K562 (cell line): ENCODE measurements around the gene NUFIP1. TPM values are rescaled to one million over a fixed set of nuclear protein-coding genes. Genes with fewer than 3 reads are reported as not detected.

ENCODE experiments used
- ARHGAP35 ChIP-seq: fragments of 450-650 bp; IDR thresholded peaks from 2 replicates; pipeline ENCODE4 v1.6.1; 2018; ENCODE audit not compliant: partially characterized antibody
- ESRRA ChIP-seq: fragments of 450-650 bp; IDR thresholded peaks from 2 replicates; pipeline ENCODE4 v1.6.1; 2014; ENCODE audit warnings: low read depth, mild to moderate bottlenecking, moderate library complexity, borderline replicate concordance
- GATAD2A ChIP-seq: fragments of 450-650 bp; IDR thresholded peaks from 2 replicates; pipeline ENCODE4 v1.6.1; 2017
- GTF2A2 ChIP-seq: IDR thresholded peaks from 2 replicates; pipeline ENCODE4 v1.6.1; 2016; ENCODE audit warnings: mild to moderate bottlenecking, missing genetic modification characterization, missing compliant biosample characterization
- HMGN3 ChIP-seq: IDR thresholded peaks from 2 replicates; pipeline ENCODE4 v1.6.1; 2011; ENCODE audit warnings: borderline replicate concordance, low read depth, mild to moderate bottlenecking, mixed read lengths, low read length; ENCODE audit not compliant: insufficient read length; ENCODE audit errors: extremely low read depth
- KDM2B ChIP-seq: fragments of 250-450 bp; sonication (Bioruptor Pico); IDR thresholded peaks from 2 replicates; pipeline ENCODE4 v1.8.0; 2021; ENCODE audit warnings: mild to moderate bottlenecking, moderate library complexity
- MEIS2 ChIP-seq: fragments of 450-650 bp; IDR thresholded peaks from 2 replicates; pipeline ENCODE4 v1.6.1; 2014; ENCODE audit warnings: mild to moderate bottlenecking; ENCODE audit not compliant: partially characterized antibody
- MYNN ChIP-seq, 2 experiments: sonication (generic); formaldehyde crosslinking in 1 of 2; IDR thresholded peaks; 2 replicates each; pipeline versions ENCODE4 v1.5.0 to v1.6.1; 2016 to 2020; ENCODE audit warnings: antibody characterized with exemption in 1 of 2, missing genetic modification reagents in 1 of 2
- OTX1 ChIP-seq: fragments of 450-650 bp; formaldehyde crosslinking; IDR thresholded peaks from 2 replicates; pipeline ENCODE4 v1.4.0; 2022; ENCODE audit warnings: mild to moderate bottlenecking
- POLR2AphosphoS5 ChIP-seq: IDR thresholded peaks from 2 replicates; pipeline ENCODE4 v1.6.1; 2011; ENCODE audit warnings: mild to moderate bottlenecking, low read depth, low read length, moderate library complexity; ENCODE audit not compliant: control insufficient read depth, insufficient read depth
- PTBP1 ChIP-seq: fragments of 200-400 bp; formaldehyde crosslinking; IDR thresholded peaks from 2 replicates; pipeline ENCODE4 v1.6.1; 2017; ENCODE audit warnings: low read depth, low read length
- RBM22 ChIP-seq: fragments of 200-400 bp; formaldehyde crosslinking; IDR thresholded peaks from 2 replicates; pipeline ENCODE4 v1.6.1; 2018; ENCODE audit warnings: low read length, low read depth; ENCODE audit not compliant: poor library complexity, severe bottlenecking
- YBX1 ChIP-seq: fragments of 450-650 bp; IDR thresholded peaks from 2 replicates; pipeline ENCODE4 v1.7.1; 2016; ENCODE audit warnings: mild to moderate bottlenecking
- ZBTB1 ChIP-seq: sonication (generic); formaldehyde crosslinking; IDR thresholded peaks from 2 replicates; pipeline ENCODE4 v1.8.1; 2023; ENCODE audit warnings: missing genetic modification reagents, low read depth, mild to moderate bottlenecking, borderline replicate concordance
- ZNF197 ChIP-seq: fragments of 200-800 bp; sonication (Bioruptor generic); IDR thresholded peaks from 2 replicates; pipeline ENCODE4 v1.6.1; 2016; ENCODE audit warnings: low read depth, missing genetic modification characterization, missing compliant biosample characterization
- ZNF24 ChIP-seq: fragments of 450-650 bp; IDR thresholded peaks from 2 replicates; pipeline ENCODE4 v1.6.1; 2016
- ZNF436 ChIP-seq: fragments of 250-450, 450-650 bp; sonication (Bioruptor Pico); formaldehyde crosslinking; IDR thresholded peaks from 2 replicates; pipeline ENCODE4 v1.7.0; 2020; ENCODE audit warnings: mild to moderate bottlenecking
- polyA plus RNA-seq, 8 experiments: library from polyadenylated mRNA; depleted of rRNA in 4 of 8; stranded (reverse) in 5 of 8; unstranded in 3 of 8; fragments of >200 nt; fragmentation: Nextera tagmentation in 2 of 8; fragmentation: Illumina TruSeq in 1 of 8; extraction: Ambion mirVana in 2 of 8; extraction: Trizol in 1 of 8; gene quantifications; 2 replicates each; pipeline versions ENCODE4 v1.2.1 to v1.2.3, GENCODE V29; 2011 to 2014; ENCODE audit warnings: inconsistent platforms in 1 of 8, missing spikeins in 1 of 8
- total RNA-seq, 7 experiments: library from RNA; depleted of rRNA in 6 of 7; stranded (reverse); fragments of >200 nt in 6 of 7; fragmentation: Illumina TruSeq in 2 of 7; extraction: Trizol in 2 of 7; gene quantifications; 2 replicates each; pipeline versions ENCODE4 v1.2.1 to v1.2.3, GENCODE V29; 2011 to 2021; ENCODE audit warnings: low replicate concordance in 1 of 7
- TF ChIP-seq, protein P1 (sequence below): fragments of 450-650 bp; IDR thresholded peaks from 2 replicates; pipeline ENCODE4 v1.6.1; 2016; ENCODE audit warnings: missing biosample characterization, missing genetic modification characterization
- TF ChIP-seq, protein P2 (sequence below): fragments of 450-650 bp; IDR thresholded peaks from 2 replicates; pipeline ENCODE4 v1.6.1; 2018; ENCODE audit not compliant: partially characterized antibody
- TF ChIP-seq, protein P3 (sequence below): fragments of 450-650 bp; IDR thresholded peaks from 2 replicates; pipeline ENCODE4 v1.6.1; 2016; ENCODE audit warnings: borderline replicate concordance

The NUFIP1 gene
- total and polyA plus RNA-seq, 9 of the 15 experiments (the other 6 are each of a cell fraction or from before 2014, with no cell fraction given), result 2.6 to 9.7 (median 4.1) TPM

DNA sequence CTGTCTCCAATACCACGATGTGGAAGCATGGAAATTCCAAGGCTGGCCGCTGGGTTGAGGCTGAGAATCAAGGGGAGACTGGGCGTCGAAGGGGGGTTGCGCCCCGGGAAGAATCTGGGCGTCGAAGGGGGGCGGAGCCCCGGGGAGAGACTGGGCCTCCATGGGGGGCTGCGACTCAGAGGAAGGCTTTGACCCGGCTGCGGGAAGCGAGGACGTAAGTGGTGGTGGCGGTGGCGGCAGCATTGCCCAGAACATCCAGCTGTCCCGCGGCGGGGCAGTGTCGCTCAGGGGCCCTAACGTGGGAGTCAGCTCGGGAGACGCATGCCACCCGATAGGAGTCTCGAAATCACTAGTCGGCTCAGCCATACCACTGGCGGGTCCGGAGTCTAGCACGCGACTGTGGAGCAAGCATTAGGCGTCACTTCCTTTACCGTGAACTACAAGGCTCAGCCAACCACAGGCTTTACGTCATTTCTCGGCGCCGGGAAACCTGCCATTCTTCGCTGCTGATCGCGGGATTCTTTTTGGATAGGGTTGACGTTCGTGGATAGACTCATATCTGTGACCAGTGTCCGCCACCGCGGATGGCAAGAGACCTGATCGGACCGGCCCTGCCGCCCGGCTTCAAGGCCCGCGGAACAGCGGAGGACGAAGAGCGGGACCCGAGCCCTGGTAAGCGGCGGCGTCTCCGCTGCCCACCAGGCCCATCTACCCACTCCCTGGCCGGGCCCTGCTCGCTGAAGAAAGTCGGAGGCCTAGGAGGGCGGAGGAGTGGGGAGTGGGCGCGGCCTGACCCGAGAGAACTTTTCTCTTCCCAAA, at the start of gene NUFIP1, which contains the start of gene GPALPP1 (continued):
- TF ChIP-seq ZBTB1 (CRISPR knock-in tag), result no peak; the same call in 1 of the 2 replicates
- TF ChIP-seq, protein P1, sequence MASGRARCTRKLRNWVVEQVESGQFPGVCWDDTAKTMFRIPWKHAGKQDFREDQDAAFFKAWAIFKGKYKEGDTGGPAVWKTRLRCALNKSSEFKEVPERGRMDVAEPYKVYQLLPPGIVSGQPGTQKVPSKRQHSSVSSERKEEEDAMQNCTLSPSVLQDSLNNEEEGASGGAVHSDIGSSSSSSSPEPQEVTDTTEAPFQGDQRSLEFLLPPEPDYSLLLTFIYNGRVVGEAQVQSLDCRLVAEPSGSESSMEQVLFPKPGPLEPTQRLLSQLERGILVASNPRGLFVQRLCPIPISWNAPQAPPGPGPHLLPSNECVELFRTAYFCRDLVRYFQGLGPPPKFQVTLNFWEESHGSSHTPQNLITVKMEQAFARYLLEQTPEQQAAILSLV (tag), result no peak
- no peak for TF ChIP-seq ZNF436
- TF ChIP-seq POLR2AphosphoS5, result peak; percentile 65
- peak; percentile 50; the same call in 1 of the 2 replicates for TF ChIP-seq ESRRA
- no peak for TF ChIP-seq OTX1
- TF ChIP-seq YBX1, result no peak
- TF ChIP-seq KDM2B (CRISPR knock-in tag), result no peak
- TF ChIP-seq, protein P2, sequence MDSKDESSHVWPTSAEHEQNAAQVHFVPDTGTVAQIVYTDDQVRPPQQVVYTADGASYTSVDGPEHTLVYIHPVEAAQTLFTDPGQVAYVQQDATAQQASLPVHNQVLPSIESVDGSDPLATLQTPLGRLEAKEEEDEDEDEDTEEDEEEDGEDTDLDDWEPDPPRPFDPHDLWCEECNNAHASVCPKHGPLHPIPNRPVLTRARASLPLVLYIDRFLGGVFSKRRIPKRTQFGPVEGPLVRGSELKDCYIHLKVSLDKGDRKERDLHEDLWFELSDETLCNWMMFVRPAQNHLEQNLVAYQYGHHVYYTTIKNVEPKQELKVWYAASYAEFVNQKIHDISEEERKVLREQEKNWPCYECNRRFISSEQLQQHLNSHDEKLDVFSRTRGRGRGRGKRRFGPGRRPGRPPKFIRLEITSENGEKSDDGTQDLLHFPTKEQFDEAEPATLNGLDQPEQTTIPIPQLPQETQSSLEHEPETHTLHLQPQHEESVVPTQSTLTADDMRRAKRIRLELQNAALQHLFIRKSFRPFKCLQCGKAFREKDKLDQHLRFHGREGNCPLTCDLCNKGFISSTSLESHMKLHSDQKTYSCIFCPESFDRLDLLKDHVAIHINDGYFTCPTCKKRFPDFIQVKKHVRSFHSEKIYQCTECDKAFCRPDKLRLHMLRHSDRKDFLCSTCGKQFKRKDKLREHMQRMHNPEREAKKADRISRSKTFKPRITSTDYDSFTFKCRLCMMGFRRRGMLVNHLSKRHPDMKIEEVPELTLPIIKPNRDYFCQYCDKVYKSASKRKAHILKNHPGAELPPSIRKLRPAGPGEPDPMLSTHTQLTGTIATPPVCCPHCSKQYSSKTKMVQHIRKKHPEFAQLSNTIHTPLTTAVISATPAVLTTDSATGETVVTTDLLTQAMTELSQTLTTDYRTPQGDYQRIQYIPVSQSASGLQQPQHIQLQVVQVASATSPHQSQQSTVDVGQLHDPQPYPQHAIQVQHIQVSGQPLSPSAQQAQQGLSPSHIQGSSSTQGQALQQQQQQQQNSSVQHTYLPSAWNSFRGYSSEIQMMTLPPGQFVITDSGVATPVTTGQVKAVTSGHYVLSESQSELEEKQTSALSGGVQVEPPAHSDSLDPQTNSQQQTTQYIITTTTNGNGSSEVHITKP, result no peak
- TF ChIP-seq MYNN (IDR thresholded peaks at IDR 0.05), result no peak
- TF ChIP-seq MYNN (CRISPR knock-in tag; IDR thresholded peaks at IDR 0.05), result no peak
- TF ChIP-seq ZNF24, result no peak
- peak; percentile 55 for TF ChIP-seq MEIS2
- TF ChIP-seq HMGN3, result peak; percentile 31
- TF ChIP-seq PTBP1, result no peak
- TF ChIP-seq ARHGAP35, result no peak
- TF ChIP-seq GATAD2A, result no peak
- TF ChIP-seq RBM22, result no peak
- TF ChIP-seq GTF2A2 (tag), result no peak
- TF ChIP-seq, protein P3, sequence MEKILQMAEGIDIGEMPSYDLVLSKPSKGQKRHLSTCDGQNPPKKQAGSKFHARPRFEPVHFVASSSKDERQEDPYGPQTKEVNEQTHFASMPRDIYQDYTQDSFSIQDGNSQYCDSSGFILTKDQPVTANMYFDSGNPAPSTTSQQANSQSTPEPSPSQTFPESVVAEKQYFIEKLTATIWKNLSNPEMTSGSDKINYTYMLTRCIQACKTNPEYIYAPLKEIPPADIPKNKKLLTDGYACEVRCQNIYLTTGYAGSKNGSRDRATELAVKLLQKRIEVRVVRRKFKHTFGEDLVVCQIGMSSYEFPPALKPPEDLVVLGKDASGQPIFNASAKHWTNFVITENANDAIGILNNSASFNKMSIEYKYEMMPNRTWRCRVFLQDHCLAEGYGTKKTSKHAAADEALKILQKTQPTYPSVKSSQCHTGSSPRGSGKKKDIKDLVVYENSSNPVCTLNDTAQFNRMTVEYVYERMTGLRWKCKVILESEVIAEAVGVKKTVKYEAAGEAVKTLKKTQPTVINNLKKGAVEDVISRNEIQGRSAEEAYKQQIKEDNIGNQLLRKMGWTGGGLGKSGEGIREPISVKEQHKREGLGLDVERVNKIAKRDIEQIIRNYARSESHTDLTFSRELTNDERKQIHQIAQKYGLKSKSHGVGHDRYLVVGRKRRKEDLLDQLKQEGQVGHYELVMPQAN, result peak; percentile 92
- no peak for TF ChIP-seq ZNF197 (CRISPR knock-in tag)
